Middle frontal gyrus (tissue), 1 donor: Measurements from ENCODE around the gene P2RX4.
"Not testable (repeated sequence)": the region's sequence is repeated elsewhere in the genome, so short reads cannot be mapped to it uniquely, and the experiment has no call there.

ENCODE experiments used
- DNase-seq: peaks from one replicate; pipeline ENCODE4 v3.0.0-alpha.2; 2015; ENCODE audit warnings: low spot score; ENCODE audit errors: extremely low spot score

Gene P2RX4

DNA sequence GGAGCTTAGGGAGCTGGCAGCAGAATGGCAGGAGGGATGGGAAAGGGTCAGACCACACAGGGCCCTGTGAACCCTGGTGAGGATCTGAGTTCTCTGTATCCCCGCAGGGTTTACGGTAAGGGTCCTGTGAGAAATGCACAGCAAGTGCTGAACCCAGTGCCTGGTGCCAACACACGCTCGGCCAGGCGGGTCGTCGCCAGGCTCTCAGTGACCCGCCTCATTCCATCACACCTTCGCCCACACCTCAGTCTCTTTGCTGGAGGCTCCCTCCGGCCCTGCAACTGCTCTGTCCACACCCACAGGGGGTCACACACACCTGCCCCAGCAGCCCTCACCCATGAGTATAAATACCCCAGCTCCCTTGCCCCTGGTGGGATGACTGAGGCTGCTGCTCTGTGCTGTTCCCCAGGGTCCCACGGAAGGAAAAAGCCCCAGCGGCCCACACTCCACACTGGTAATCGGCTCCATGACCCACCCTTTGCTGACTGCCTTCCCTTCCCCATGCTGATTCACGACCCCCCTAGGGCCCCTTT lies 63.5 kb downstream of the P2RX4 start:
- DNase-seq = no peak

- DNase-seq = no peak
Observed at GRCh38 chr12:121274036-121274763, 64.3 kb downstream of the P2RX4 start.

GRCh38 chr12:121277374-121277759 lies 67.4 kb downstream of the P2RX4 start:
- no peak for DNase-seq

DNA sequence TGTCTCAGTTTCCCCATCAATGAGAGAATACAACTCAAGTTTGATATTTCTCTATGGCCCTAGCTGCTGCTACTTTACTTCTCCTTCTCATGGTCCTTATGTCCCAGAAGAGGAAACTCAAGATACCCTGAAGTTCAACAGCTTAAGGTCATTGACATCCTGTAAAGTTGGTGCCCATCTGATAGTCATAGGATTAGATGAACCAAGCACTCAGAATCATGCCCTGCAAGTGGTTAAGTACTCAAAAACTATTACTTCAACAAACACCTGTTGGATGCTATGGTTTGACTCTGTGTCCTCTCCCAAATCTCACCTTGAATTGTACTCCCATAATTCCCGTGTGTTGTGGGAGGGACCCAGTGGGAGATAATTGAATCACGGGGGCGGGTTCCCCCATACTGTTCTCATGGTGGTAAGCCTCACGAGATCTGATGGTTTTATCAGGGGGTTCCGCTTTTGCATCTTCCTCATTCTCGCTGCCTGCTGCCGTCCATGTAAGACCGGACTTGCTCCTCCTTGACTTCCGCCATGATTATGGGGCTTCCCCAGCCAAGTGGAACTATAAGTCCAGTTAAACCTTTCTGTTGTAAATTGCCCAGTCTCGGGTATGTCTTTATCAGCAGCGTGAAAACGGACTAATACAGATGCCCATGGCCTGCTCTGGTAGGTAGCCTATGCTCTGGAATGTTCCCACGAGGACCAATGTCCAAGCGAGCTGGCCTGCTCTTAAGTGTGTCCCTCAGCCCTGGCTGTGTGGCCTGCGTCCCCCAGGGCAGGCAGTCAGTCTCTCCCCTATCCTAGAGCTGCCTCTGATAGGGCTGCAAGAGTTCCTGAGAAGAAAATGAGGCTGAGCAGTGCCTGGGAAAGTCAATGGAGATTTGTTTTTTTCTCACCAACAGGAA lies 68.5 kb downstream of the P2RX4 start:
- no peak for DNase-seq

- DNase-seq = no peak
Observed at GRCh38 chr12:121279071-121279375, 69.1 kb downstream of the P2RX4 start.

- DNase-seq = no peak
Observed at GRCh38 chr12:121279507-121279915, 69.6 kb downstream of the P2RX4 start.

DNA sequence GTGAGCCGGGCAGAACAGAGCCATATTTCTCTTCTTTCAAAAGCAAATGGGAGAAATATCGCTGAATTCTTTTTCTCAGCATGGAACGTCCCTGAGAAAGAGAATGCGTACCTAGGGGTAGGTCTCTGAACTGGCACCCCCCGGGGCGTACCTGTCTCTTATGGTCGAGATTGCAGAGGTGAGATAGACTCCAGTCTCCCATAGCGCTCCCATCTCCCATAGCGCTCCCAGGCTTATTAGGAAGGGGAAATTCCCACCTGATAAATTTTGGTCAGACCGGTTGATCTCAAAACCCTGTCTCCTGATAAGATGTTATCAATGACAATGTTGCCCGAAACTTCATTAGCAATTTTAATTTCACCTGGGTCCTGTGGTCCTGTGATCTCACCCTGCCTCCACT lies 70.6 kb downstream of the P2RX4 start:
- not testable (repeated sequence) for DNase-seq

GRCh38 chr12:121281116-121281515 lies 71.2 kb downstream of the P2RX4 start:
- not testable (repeated sequence) for DNase-seq

GRCh38 chr12:121282072-121282742 lies 72.3 kb downstream of the P2RX4 start:
- DNase-seq = no peak

DNA sequence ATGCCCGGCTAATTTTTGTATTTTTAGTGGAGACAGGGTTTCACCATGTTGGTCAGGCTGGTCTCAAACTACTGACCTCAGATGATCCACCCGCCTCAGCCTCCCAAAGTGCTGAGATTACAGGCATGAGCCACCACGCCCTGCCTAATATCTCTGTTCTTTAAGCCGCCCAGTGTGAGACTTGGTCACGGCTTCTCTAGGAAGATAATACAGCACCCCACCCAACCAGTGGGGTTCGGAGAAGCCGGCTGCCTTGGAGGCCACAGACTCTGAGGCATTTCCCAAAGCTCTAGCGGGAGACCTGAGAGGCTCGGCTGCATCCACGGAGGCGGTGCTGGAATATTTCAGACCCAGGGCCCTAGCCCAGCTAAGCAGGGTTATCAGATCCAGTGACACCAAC lies 73.0 kb downstream of the P2RX4 start:
- not testable (repeated sequence) for DNase-seq

- DNase-seq = no peak
Observed at GRCh38 chr12:121283388-121283787, 73.5 kb downstream of the P2RX4 start.
